OCI-LY7 (cell line): ENCODE results near the gene PPP1R2.

Source experiments
- EZH2phosphoT487 ChIP-seq: fragments of 200-600 bp; sonication (generic); IDR thresholded peaks from 2 replicates; pipeline ENCODE4 v1.6.1; 2018; ENCODE audit warnings: low read depth, borderline replicate concordance, mild to moderate bottlenecking, mixed run types, antibody characterized with exemption, low read length, moderate library complexity, mixed read lengths
- TF ChIP-seq, protein P1 (sequence below): fragments of 200-600 bp; sonication (generic); conservative IDR thresholded peaks from 2 replicates; pipeline ENCODE4 v1.5.1; 2014; ENCODE audit warnings: mild to moderate bottlenecking, antibody characterized with exemption, low read length, moderate library complexity, mixed read lengths

- TF ChIP-seq EZH2phosphoT487 = no peak
- TF ChIP-seq, protein P1, sequence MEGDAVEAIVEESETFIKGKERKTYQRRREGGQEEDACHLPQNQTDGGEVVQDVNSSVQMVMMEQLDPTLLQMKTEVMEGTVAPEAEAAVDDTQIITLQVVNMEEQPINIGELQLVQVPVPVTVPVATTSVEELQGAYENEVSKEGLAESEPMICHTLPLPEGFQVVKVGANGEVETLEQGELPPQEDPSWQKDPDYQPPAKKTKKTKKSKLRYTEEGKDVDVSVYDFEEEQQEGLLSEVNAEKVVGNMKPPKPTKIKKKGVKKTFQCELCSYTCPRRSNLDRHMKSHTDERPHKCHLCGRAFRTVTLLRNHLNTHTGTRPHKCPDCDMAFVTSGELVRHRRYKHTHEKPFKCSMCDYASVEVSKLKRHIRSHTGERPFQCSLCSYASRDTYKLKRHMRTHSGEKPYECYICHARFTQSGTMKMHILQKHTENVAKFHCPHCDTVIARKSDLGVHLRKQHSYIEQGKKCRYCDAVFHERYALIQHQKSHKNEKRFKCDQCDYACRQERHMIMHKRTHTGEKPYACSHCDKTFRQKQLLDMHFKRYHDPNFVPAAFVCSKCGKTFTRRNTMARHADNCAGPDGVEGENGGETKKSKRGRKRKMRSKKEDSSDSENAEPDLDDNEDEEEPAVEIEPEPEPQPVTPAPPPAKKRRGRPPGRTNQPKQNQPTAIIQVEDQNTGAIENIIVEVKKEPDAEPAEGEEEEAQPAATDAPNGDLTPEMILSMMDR = no peak
These were observed 34.9 kb downstream of the PPP1R2 start for GRCh38 chr3:195508185-195508584.
